Endothelial cell (in vitro differentiated cells): ENCODE data around the gene UBASH3A. TPM values are rescaled to one million over a fixed set of nuclear protein-coding genes. Genes with fewer than 3 reads are reported as not detected.

ENCODE experiments used
- DNase-seq: peaks from one replicate; pipeline ENCODE4 v3.0.0; 2021; ENCODE audit warnings: low spot score
- H3K27ac Mint-ChIP-seq: one replicate; pipeline ENCODE4 v1.8.0; 2021; ENCODE audit warnings: mixed read lengths, inconsistent platforms; ENCODE audit not compliant: unreplicated experiment
- H3K27me3 Mint-ChIP-seq: one replicate; pipeline ENCODE4 v1.8.0; 2021; ENCODE audit warnings: mild to moderate bottlenecking, moderate library complexity, mixed read lengths, inconsistent platforms; ENCODE audit not compliant: unreplicated experiment
- H3K36me3 Mint-ChIP-seq: one replicate; pipeline ENCODE4 v1.8.0; 2021; ENCODE audit warnings: mild to moderate bottlenecking, low read depth, mixed read lengths, inconsistent platforms; ENCODE audit not compliant: unreplicated experiment
- H3K4me1 Mint-ChIP-seq: one replicate; pipeline ENCODE4 v1.8.0; 2021; ENCODE audit warnings: mild to moderate bottlenecking, mixed read lengths, inconsistent platforms; ENCODE audit not compliant: unreplicated experiment
- H3K4me3 Mint-ChIP-seq: one replicate; pipeline ENCODE4 v1.8.0; 2021; ENCODE audit warnings: mild to moderate bottlenecking, mixed read lengths, inconsistent platforms; ENCODE audit not compliant: unreplicated experiment
- H3K9me3 Mint-ChIP-seq: one replicate; pipeline ENCODE4 v1.8.0; 2021; ENCODE audit warnings: mixed read lengths, inconsistent platforms; ENCODE audit not compliant: unreplicated experiment
- CTCF ChIP-seq: fragments of 200-600 bp; sonication (generic); IDR thresholded peaks from one replicate; pipeline ENCODE4 v1.5.0; 2021; ENCODE audit warnings: antibody characterized with exemption; ENCODE audit not compliant: unreplicated experiment
- total RNA-seq: library from RNA; stranded (reverse); fragmentation: NEBNext Ultra II Directional; extraction: Animal tissue kit (Norgen Biotek cat#: 25700); gene quantifications from one replicate; pipeline ENCODE4 v1.2.1, GENCODE V29; 2021; ENCODE audit not compliant: unreplicated experiment

Gene UBASH3A
- total RNA-seq, 1 donor from 2014 or later = not detected

GRCh38 chr21:42452401-42453223, 48.9 kb downstream of the UBASH3A start:
- H3K9me3 Mint-ChIP-seq = no peaks in the 10 kb centered on the region
- no peak for DNase-seq
- peaks cover 30% of the 10 kb centered on the region for H3K4me1 Mint-ChIP-seq
- H3K4me3 Mint-ChIP-seq = no peak overlapping the region
- H3K27me3 Mint-ChIP-seq = peaks cover 4% of the 10 kb centered on the region
- H3K36me3 Mint-ChIP-seq = no peaks in the 10 kb centered on the region
- H3K27ac Mint-ChIP-seq = no peak overlapping the region
- no peak for TF ChIP-seq CTCF

- no peak for DNase-seq
- H3K27me3 Mint-ChIP-seq = peaks cover 1% of the 10 kb centered on the region
- peaks cover 30% of the 10 kb centered on the region for H3K4me1 Mint-ChIP-seq
- no peak for TF ChIP-seq CTCF
- no peak overlapping the region for H3K27ac Mint-ChIP-seq
- H3K36me3 Mint-ChIP-seq = no peaks in the 10 kb centered on the region
- no peaks in the 10 kb centered on the region for H3K9me3 Mint-ChIP-seq
- H3K4me3 Mint-ChIP-seq = no peak overlapping the region
Measured at GRCh38 chr21:42453224-42453985, 49.7 kb downstream of the UBASH3A start.

GRCh38 chr21:42453986-42454570, 50.4 kb downstream of the UBASH3A start:
- Mint-ChIP-seq H3K36me3 (no peaks in the 10 kb centered on the region), H3K4me3 (no peak overlapping the region), H3K27ac (no peak overlapping the region), H3K27me3 (peaks cover 1% of the 10 kb centered on the region), H3K9me3 (no peaks in the 10 kb centered on the region), H3K4me1 (peaks cover 30% of the 10 kb centered on the region)
- no peak for TF ChIP-seq CTCF
- DNase-seq = no peak

- Mint-ChIP-seq H3K36me3 (no peaks in the 10 kb centered on the region), H3K9me3 (no peaks in the 10 kb centered on the region), H3K27me3 (peaks cover 1% of the 10 kb centered on the region), H3K4me3 (no peak overlapping the region), H3K27ac (no peak overlapping the region), H3K4me1 (peaks cover 26% of the 10 kb centered on the region)
- no peak for DNase-seq
- no peak for TF ChIP-seq CTCF
Measured at GRCh38 chr21:42454786-42455185, 51.1 kb downstream of the UBASH3A start.
